HG02610 (cell line): ENCODE results near the gene CD160.
"Not testable (repeated sequence)": the region's sequence is repeated elsewhere in the genome, so short reads cannot be mapped to it uniquely, and the experiment has no call there.

ENCODE experiments used
- ATAC-seq: cut with Tn5 transposase; IDR thresholded peaks from one replicate; pipeline ENCODE4 v1.9.1; 2021; ENCODE audit warnings: mild to moderate bottlenecking, moderate library complexity; ENCODE audit not compliant: unreplicated experiment

The CD160 gene, protein sequence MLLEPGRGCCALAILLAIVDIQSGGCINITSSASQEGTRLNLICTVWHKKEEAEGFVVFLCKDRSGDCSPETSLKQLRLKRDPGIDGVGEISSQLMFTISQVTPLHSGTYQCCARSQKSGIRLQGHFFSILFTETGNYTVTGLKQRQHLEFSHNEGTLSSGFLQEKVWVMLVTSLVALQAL

DNA sequence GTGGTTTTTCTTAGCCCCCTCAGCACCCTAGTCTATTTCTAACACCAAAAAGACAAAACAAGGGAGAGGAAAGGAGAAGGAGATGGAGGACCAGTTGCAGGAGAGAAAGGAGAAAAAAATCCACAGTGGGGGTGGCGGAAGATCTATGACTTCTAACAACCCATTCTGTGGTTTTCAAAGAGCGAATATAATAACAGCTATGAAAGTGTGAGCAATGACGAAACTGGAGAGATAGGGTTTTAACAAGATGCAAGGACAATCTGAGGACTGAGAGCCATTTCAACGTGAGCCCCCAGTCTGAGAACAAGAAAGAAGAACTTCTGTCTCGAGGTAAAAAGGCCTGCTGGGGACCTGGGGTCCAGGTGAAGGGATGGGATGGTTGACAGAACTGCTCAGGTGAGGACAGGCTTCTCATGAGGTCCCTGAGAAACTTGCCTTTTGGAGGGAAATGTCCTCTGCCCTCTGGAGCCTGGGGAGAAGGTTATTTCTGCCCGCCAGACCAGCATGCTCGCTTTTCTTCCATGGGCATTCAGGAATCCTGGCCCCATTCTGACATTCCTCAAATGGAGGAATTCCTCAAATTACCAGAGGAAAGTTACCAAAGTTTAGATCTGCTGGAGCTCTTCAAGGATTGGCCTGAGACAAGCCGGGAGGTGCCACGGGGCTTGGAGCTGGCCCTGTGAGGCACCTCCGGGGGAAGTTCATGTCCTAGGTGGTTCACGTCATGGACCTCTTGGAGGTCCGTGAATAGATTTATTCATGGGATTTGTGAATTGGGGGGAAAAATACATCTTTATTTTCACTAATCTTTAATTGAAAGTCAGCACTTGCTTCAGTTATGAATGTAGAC, at the start of gene CD160:
Gene CD160, plus strand, starts transcription at position 270 of the 850 bp plus-strand sequence. CDS start 8,829 bp downstream, outside the sequence.
- ATAC-seq, result no peak

DNA sequence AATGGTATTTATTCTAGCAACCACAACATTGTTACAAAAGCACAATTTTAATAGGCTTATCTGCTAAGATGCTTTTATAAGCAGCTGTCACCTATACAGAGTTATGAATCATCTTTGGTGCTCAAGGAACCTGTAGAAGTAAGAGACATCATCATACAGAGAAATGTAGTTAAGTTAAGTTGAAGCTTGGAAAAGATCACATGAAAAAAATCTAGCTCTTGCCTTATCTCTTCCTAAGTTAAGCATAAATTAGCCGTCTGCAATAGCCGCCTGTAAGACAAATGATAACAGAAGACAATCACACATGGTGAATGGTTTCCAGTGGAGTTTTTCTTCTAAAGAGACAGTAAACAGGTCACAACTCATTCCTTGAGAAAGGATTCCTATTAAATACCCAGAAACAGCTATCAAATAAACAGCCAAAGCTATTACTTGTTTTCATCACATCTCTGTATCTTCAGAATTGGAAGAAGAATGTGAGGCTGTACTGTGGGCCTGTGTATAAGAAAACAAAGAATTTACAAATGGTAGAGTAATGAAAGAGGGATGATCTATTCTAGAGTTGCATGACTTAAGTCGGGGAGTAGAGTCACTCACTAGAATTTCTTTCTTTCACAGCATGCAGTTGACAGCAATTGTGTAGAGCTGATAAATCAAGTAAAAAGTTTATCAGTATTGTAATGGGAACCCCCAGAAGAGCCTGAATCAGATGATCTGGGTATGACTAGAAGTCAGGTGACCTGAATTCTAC, 48.1 kb upstream of the CD160 start:
- not testable (repeated sequence) for ATAC-seq

DNA sequence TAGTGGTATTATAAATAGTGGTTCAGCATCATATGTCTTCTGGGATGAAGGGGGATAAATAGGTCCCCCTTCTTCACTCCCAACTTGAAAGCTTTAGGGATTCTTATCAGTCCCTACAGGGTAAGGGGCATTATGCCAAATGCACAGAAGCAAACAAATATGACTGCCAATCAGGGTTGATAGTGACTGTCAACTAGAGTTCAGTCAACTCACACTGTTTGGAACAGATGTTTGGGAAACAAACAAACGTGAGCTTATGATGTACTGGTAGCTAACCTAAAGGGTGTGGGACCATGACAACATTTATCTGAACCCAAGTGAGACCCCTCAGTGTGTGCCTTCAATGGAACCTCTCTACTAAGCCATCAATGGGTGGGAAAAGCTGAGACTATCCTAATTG, 46.1 kb upstream of the CD160 start:
- not testable (repeated sequence) for ATAC-seq

DNA sequence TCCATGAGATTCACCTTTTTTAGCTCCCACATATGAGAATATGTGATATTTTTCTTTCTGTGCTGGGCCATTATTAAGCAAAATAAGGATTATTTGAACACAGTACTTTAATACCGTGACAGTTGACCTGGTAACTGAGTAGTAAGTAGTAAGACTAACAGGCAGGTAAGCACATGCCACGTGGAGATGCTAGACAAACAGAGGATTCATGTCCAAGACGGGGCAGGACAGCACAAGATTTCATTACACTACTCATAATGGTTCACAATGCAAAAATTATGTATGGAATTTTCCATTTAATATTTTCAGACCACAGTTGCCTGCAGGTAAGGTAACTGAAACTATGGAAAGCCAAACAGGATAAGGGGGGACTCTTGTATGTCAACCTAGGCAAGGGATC, 34.4 kb upstream of the CD160 start:
- not testable (repeated sequence) for ATAC-seq

- not testable (repeated sequence) for ATAC-seq
Observed at GRCh38 chr1:145686078-145686477, 33.2 kb upstream of the CD160 start.

- ATAC-seq, result no peak
Observed at GRCh38 chr1:145688328-145688727, 31.0 kb upstream of the CD160 start.

DNA sequence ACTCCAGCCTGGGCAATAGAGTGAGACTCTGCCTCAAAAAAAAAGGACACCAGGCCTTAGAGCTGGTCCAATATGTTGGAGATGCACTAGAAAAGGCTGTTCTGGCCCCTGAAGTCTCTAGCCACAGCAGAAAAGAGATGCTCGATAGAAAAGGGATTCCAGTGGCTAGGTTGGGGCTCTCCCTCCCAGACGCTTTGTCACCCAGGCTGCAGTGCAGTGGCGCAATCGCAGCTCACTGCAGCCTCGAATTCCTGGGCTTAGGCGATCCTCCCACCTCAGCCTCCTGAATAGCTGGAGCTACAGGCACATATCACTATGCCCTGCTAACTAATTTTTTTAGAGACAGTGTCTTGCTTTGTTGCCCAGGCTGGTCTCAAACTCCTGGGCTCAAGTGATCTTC, 30.4 kb upstream of the CD160 start:
- no peak for ATAC-seq

DNA sequence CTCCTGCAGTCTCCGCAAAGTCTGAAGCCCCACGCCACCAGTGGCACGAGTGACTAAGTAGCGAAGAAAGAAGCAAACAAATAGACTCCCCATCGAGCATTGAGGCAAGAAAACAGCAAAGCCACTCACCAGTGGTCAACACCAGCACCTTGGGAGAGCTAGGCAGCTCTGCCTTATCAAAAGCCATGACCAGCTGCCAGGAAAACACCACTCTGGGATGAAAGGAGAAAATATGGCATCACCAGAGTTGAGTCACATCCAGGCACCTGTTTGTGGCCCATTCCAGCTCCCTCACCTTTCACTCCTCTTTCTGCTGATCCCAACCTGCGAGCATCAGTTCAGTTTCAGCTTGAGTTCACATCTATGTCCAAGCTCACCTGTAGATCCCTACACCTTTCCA, 29.4 kb upstream of the CD160 start:
- no peak for ATAC-seq

DNA sequence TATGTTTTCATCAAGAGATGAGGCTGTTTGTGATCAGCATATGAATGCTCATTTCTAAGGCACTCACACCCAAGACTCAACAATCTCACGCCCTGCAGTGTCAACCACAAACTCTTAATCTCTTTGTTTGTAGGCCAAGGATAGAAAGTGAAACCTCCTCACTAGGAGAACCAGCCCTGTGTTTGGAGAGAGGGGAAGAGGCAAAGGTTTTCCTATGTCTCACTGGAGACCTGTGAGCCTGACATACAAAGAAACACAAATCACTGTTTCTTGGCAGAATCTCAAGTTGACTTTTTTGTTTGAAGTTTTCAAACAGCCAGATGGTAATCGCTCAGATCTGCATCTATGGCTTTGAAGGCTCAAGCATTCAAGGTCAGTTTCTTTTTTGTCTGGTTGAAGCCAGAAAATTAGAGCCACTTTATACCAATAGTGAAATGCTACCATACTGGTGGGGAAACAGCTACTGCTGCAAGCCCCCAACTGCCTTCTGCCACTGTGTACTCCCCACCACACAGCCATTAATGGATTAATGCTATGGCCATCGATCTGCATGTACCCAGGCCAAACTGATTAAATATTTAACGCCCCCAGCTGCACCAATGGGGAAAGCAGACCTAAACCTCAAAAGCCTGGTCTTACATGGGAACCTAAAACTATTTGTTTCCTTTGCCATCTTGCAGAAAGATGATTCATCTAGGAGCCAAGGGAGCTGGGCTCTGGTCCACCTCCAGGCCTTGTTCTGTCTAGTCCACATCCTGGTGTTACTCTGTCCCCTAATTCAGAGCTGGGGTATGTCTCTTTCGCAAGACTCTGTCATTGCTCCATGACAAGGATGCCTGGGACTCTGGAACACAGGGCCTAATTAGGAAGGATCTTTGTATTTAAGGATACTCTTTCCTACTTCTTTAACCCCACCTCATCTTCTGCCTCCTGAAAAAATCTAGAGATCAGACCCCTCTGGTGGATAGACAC, 28.4 kb upstream of the CD160 start:
- ATAC-seq, result peak; percentile 79

- no peak for ATAC-seq
Observed at GRCh38 chr1:145692785-145693443, 26.4 kb upstream of the CD160 start.

- ATAC-seq, result no peak
Observed at GRCh38 chr1:145695821-145696629, 23.3 kb upstream of the CD160 start.

- ATAC-seq, result no peak
Observed at GRCh38 chr1:145696630-145696960, 22.7 kb upstream of the CD160 start.

- no peak for ATAC-seq
Observed at GRCh38 chr1:145701306-145701862, 17.9 kb upstream of the CD160 start.

DNA sequence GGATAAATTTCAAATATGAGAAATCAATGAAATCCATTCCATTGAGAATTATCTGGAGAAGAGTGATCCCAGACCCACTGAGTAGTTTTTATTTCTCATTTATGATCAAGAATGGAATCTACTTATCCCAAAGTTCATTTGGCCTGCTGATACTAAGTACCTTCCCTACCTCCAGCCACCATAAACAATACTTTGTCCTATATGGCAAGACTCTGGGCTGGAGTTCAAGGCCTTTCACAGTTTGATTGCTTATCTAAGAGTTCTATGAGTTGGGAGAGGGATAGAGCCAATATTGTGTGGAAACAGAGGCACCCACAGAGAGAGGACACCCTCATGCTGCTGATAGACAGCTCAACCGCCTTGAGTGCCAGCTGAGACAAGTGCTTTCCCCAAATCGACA, 17.2 kb upstream of the CD160 start:
- no peak for ATAC-seq

DNA sequence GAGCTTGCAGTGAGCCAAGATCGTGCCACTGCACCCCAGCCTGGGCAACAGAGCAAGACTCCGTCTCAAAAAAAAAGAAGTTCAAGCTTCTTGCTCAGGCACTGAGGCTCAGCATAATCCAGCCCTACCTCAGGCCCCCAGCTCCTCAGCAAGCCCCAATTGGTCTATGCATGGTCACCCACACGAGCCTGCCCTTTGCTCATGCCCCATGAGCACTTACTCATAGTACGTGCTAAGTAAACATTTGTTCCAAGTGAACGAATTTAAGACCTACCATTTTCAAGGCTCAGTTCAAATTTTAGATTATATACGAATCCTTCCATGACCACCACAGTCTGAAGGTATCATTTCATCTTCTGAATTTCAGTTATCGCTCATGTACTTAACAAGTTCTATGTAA, 16.5 kb upstream of the CD160 start:
- no peak for ATAC-seq

- ATAC-seq, result no peak
Observed at GRCh38 chr1:145705622-145706021, 13.7 kb upstream of the CD160 start.

- ATAC-seq, result no peak
Observed at GRCh38 chr1:145706086-145706664, 13.1 kb upstream of the CD160 start.

GRCh38 chr1:145707183-145707867, 12.0 kb upstream of the CD160 start, which contains the start of gene PDZK1:
PDZK1 (minus strand) TSS chr1:145707368; CDS start chr1:145688021, 19,347 bp downstream.
- ATAC-seq, result no peak
